Measurements from ENCODE around the gene HLA-DOA.

Gene HLA-DOA

GRCh38 chr6:33023536-33023935, 14.1 kb upstream of the HLA-DOA start:
- peak overlapping the region; percentile 96 for H3K27ac Mint-ChIP-seq
- no peaks in the 10 kb centered on the region for H3K36me3 Mint-ChIP-seq
- H3K9me3 Mint-ChIP-seq, result no peaks in the 10 kb centered on the region
- H3K4me1 Mint-ChIP-seq, result peaks cover 41% of the 10 kb centered on the region
- no peak overlapping the region for H3K4me3 Mint-ChIP-seq
- no peak for ATAC-seq
- H3K27me3 Mint-ChIP-seq, result no peaks in the 10 kb centered on the region

GRCh38 chr6:33021917-33022316, 12.5 kb upstream of the HLA-DOA start:
- Mint-ChIP-seq H3K27me3 (no peaks in the 10 kb centered on the region), H3K27ac (peak overlapping the region; percentile 96), H3K9me3 (no peaks in the 10 kb centered on the region), H3K36me3 (no peaks in the 10 kb centered on the region), H3K4me1 (peaks cover 43% of the 10 kb centered on the region), H3K4me3 (no peak overlapping the region)
- no peak for ATAC-seq

GRCh38 chr6:33019372-33019771, 10.0 kb upstream of the HLA-DOA start:
- Mint-ChIP-seq H3K9me3 (no peaks in the 10 kb centered on the region), H3K27me3 (no peaks in the 10 kb centered on the region), H3K36me3 (no peaks in the 10 kb centered on the region), H3K4me3 (peak overlapping the region; percentile 47), H3K27ac (peak overlapping the region; percentile 96), H3K4me1 (peaks cover 61% of the 10 kb centered on the region)
- ATAC-seq, result peak; percentile 40

GRCh38 chr6:33018904-33019303, 9.5 kb upstream of the HLA-DOA start:
- H3K4me1 Mint-ChIP-seq, result peaks cover 61% of the 10 kb centered on the region
- no peaks in the 10 kb centered on the region for H3K27me3 Mint-ChIP-seq
- ATAC-seq, result peak; percentile 92
- no peaks in the 10 kb centered on the region for H3K36me3 Mint-ChIP-seq
- no peaks in the 10 kb centered on the region for H3K9me3 Mint-ChIP-seq
- H3K4me3 Mint-ChIP-seq, result peak overlapping the region; percentile 47
- peak overlapping the region; percentile 96 for H3K27ac Mint-ChIP-seq

- Mint-ChIP-seq H3K4me3 (peak overlapping the region; percentile 28), H3K9me3 (no peaks in the 10 kb centered on the region), H3K27ac (peak overlapping the region; percentile 96), H3K36me3 (no peaks in the 10 kb centered on the region), H3K27me3 (no peaks in the 10 kb centered on the region), H3K4me1 (peaks cover 61% of the 10 kb centered on the region)
- ATAC-seq, result no peak
Observed at GRCh38 chr6:33018418-33018817, 9.0 kb upstream of the HLA-DOA start.

DNA sequence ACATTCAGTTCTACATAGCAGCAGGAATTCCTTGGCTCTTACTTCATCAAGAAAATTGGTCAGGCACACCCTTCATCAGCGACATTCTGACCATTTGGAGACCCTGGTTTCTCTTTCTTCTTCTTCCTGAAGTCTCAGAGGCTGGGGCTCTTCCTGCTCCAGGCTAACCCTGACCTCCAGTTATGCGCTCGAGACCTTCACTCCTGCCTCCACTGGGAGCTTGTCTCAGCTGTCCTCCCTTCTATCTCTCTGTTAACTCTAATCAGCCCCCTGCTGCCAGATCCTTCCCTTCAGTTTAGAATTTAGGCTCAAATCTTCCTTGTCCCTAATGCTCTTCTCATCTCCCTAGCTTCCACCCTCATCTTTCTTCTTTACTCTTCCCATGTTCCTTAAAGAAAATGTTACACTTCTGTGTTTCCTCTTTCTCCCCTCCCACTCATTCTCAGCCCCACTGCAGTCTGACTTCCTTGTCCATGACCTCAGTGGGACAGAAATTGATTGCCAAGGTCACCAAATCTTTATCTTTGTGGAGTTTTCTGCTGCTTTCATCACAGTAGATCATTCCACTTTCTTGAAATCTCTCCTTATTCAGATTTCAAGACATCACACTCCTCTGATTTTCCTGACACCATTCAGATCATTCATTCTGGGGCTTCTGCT, 8.4 kb upstream of the HLA-DOA start:
- ATAC-seq, result no peak
- Mint-ChIP-seq H3K27me3 (no peaks in the 10 kb centered on the region), H3K4me1 (peaks cover 61% of the 10 kb centered on the region), H3K36me3 (no peaks in the 10 kb centered on the region), H3K27ac (peak overlapping the region; percentile 96), H3K9me3 (no peaks in the 10 kb centered on the region), H3K4me3 (peak overlapping the region; percentile 28)

DNA sequence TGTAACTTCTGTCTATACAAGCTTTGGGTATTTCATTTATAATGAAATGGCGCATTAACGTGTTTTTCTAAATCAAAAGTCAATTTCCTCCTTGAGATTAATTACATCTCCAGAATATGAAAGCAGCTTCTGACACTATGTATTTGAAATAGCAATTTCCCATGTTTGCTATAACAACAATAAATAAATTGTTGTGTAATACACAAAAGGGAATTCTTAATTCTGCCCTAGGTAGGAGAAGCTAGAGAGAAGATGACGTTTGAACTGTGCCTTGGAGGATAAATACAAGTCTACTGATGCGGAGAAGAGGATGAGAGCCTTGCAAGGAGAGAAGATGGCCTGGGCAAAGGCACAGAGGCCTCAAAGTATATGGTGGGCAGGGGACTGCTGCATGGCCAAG, 7.6 kb upstream of the HLA-DOA start:
- Mint-ChIP-seq H3K4me3 (no peak overlapping the region), H3K27ac (peak overlapping the region; percentile 96), H3K27me3 (no peaks in the 10 kb centered on the region), H3K9me3 (no peaks in the 10 kb centered on the region), H3K36me3 (no peaks in the 10 kb centered on the region), H3K4me1 (peaks cover 61% of the 10 kb centered on the region)
- no peak for ATAC-seq

GRCh38 chr6:33015798-33016197, 6.4 kb upstream of the HLA-DOA start:
- Mint-ChIP-seq H3K9me3 (no peaks in the 10 kb centered on the region), H3K4me3 (no peak overlapping the region), H3K27ac (peak overlapping the region; percentile 96), H3K4me1 (peaks cover 62% of the 10 kb centered on the region), H3K27me3 (no peaks in the 10 kb centered on the region), H3K36me3 (no peaks in the 10 kb centered on the region)
- no peak for ATAC-seq

DNA sequence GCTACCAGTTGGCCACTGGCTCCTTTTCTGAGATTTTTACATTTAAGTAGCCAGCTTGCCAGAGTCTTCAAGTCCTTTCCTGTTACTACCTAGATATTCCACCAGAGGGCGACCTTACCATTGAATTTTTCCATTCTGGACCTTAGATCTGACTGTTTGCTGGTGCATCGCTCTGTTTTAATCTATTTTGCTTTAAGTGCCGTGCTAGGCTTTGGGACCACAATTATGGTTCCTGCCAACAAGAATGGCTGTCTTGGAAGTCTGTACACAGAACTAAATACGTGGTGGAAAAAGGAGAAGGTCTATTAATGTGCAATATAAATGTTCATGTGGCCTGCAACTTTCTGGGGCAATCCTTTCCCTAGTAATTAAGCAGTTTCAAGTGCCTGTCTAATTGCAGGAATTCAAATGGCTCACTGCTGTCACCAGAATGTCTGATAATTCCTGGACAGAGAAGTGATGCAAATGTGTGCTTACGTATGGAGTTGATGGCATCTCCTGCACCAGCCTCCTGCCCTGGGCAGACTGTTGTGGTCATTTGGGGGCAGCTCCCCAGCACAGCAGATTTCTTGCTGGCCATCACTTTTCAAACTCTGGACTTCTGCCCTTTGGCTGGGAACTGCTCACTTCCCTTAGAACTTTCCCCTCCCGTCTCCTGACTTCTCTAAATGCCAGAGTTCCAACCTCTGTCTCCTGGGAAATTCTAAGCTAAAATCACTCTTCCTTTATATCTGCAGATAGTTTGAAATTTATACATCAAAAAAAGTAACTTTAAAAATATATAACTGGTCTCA, 5.6 kb upstream of the HLA-DOA start:
- ATAC-seq, result peak; percentile 79
- no peaks in the 10 kb centered on the region for H3K9me3 Mint-ChIP-seq
- peak overlapping the region; percentile 46 for H3K4me3 Mint-ChIP-seq
- H3K27me3 Mint-ChIP-seq, result no peaks in the 10 kb centered on the region
- H3K27ac Mint-ChIP-seq, result peak overlapping the region; percentile 96
- H3K36me3 Mint-ChIP-seq, result no peaks in the 10 kb centered on the region
- H3K4me1 Mint-ChIP-seq, result peaks cover 58% of the 10 kb centered on the region

GRCh38 chr6:33013608-33014007, 4.2 kb upstream of the HLA-DOA start:
- no peaks in the 10 kb centered on the region for H3K9me3 Mint-ChIP-seq
- H3K27ac Mint-ChIP-seq, result peak overlapping the region; percentile 40
- H3K4me1 Mint-ChIP-seq, result peaks cover 53% of the 10 kb centered on the region
- H3K27me3 Mint-ChIP-seq, result no peaks in the 10 kb centered on the region
- ATAC-seq, result no peak
- H3K36me3 Mint-ChIP-seq, result peaks cover 5% of the 10 kb centered on the region
- H3K4me3 Mint-ChIP-seq, result no peak overlapping the region

- no peaks in the 10 kb centered on the region for H3K9me3 Mint-ChIP-seq
- peak overlapping the region; percentile 94 for H3K27ac Mint-ChIP-seq
- H3K36me3 Mint-ChIP-seq, result peaks cover 33% of the 10 kb centered on the region
- peaks cover 54% of the 10 kb centered on the region for H3K4me1 Mint-ChIP-seq
- no peak for ATAC-seq
- no peaks in the 10 kb centered on the region for H3K27me3 Mint-ChIP-seq
- no peak overlapping the region for H3K4me3 Mint-ChIP-seq
Observed at GRCh38 chr6:33010356-33010755, 965 bp upstream of the HLA-DOA start.

DNA sequence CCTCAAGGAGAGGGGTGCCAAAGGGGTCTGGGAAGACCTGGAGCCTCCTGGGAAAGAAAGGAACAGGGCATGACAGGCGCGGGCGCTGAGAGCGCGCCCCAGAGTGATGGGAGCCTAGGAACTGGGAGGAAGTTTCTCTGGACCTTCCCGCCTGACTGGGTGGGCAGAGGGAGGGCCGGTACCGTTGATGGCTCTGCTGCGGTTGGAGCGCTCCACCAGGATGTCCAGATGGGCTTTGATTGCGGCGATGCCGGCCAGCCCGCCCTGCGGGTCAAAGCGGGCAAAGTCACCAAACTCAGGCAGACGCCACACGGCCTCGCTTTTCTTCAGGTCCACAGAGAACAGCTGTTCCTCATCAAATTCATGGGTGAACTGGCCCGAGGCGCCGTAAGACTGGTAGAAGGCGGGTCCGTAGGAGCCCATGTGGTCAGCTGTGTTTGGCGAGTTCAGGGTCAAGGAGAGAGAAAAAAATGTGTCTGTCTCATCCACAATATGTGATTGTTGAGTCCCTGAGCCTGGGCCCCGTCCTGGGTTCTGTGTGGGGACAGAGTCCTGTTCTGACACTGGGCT, 1.5 kb downstream of the HLA-DOA start:
- Mint-ChIP-seq H3K27me3 (no peaks in the 10 kb centered on the region), H3K4me3 (peak overlapping the region; percentile 99), H3K27ac (peak overlapping the region; percentile 94), H3K36me3 (peaks cover 44% of the 10 kb centered on the region), H3K9me3 (no peaks in the 10 kb centered on the region), H3K4me1 (peaks cover 51% of the 10 kb centered on the region)
- no peak for ATAC-seq

GRCh38 chr6:33004940-33005339, 4.5 kb downstream of the HLA-DOA start:
- H3K27ac Mint-ChIP-seq, result peak overlapping the region; percentile 40
- H3K36me3 Mint-ChIP-seq, result peaks cover 44% of the 10 kb centered on the region
- no peak for ATAC-seq
- H3K4me1 Mint-ChIP-seq, result peaks cover 60% of the 10 kb centered on the region
- H3K4me3 Mint-ChIP-seq, result no peak overlapping the region
- H3K27me3 Mint-ChIP-seq, result no peaks in the 10 kb centered on the region
- no peaks in the 10 kb centered on the region for H3K9me3 Mint-ChIP-seq

DNA sequence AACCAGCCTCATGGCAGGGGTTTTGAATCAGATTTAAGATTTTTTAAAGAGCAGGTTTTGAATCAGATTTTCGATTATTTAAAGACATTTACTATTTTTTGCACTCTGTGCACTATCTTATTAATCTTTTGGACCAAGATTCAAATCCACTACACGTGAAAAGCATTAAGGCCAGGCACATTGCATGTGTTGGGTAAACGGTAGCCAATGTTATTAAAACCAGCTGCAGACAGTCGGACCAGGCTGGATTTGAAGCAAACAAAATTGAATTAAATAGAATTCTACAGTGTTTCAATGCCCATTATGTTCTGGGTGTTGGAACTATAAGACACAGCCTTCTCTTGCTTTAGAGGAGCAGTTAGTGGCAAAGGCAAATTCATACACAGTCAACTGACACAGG, 7.7 kb downstream of the HLA-DOA start:
- Mint-ChIP-seq H3K36me3 (peaks cover 22% of the 10 kb centered on the region), H3K9me3 (no peaks in the 10 kb centered on the region), H3K27me3 (no peaks in the 10 kb centered on the region), H3K4me1 (peaks cover 33% of the 10 kb centered on the region), H3K27ac (peak overlapping the region; percentile 11), H3K4me3 (no peak overlapping the region)
- ATAC-seq, result no peak

DNA sequence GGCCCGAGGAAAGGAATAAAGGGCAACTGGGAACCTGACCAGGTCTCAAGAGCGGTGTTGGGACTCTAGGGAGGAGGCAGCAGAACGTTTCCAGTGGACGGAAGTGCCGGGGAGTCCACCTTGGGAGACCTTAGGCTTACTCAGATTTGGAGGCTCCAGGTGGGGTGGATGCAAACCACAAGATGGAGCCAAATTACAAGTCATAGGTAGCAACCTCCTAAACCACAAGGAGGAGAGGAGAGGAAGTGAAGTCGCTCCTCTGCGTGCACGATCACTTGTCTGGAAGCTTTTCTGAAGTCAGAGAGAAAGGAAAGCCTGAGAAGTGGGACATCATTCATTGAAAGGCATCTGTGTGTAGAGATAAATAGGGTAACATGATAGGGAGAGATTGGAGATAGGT, 9.3 kb downstream of the HLA-DOA start:
- Mint-ChIP-seq H3K4me1 (peaks cover 23% of the 10 kb centered on the region), H3K4me3 (no peak overlapping the region), H3K27me3 (no peaks in the 10 kb centered on the region), H3K36me3 (peaks cover 10% of the 10 kb centered on the region), H3K27ac (peak overlapping the region; percentile 17), H3K9me3 (no peaks in the 10 kb centered on the region)
- ATAC-seq, result peak; percentile 79

DNA sequence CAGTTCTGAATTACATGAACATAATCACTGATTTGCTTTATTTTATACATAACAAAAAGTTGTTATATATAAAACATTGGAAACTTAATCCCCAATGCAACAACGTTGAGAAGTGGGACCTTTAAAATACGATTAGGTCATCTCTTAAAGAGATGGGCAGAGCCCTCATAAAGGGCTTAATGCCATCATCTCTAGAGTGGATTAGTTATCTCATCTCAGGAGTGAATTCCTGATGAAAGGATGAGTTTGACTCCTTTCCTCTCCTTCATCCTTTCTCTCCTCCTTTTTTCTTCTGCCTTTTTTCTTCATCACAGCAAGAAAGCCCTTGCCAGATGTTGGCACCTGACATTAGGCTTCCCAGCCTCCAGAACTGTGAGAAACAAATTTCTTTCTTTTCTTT, 13.9 kb downstream of the HLA-DOA start:
- H3K4me1 Mint-ChIP-seq, result peaks cover 7% of the 10 kb centered on the region
- H3K4me3 Mint-ChIP-seq, result no peak overlapping the region
- H3K27me3 Mint-ChIP-seq, result no peaks in the 10 kb centered on the region
- no peak overlapping the region for H3K27ac Mint-ChIP-seq
- no peak for ATAC-seq
- H3K36me3 Mint-ChIP-seq, result no peaks in the 10 kb centered on the region
- H3K9me3 Mint-ChIP-seq, result no peaks in the 10 kb centered on the region

Measured in stimulated activated memory B cell treated with anti-CD40 and anti-IgM and Interleukin-4, amounts not matched to agents 10 μg/mL and 1 μg/mL and 100 μg/mL, for 72 hours (primary cell).